HG03097 (cell line): ENCODE data around the gene ADGRG4.

Source experiments
- ATAC-seq: cut with Tn5 transposase; IDR thresholded peaks from one replicate; pipeline ENCODE4 v1.9.1; 2021; ENCODE audit not compliant: unreplicated experiment, low FRiP score

The ADGRG4 gene

GRCh38 chrX:136303041-136303440 lies 2.3 kb downstream of the ADGRG4 start:
- no peak for ATAC-seq

- no peak for ATAC-seq
Observed at GRCh38 chrX:136304493-136304892, 3.7 kb downstream of the ADGRG4 start.

GRCh38 chrX:136306182-136306581 lies 5.4 kb downstream of the ADGRG4 start:
- ATAC-seq: no peak

- no peak for ATAC-seq
Observed at GRCh38 chrX:136307471-136307870, 6.7 kb downstream of the ADGRG4 start.

- no peak for ATAC-seq
Observed at GRCh38 chrX:136310411-136310810, 9.6 kb downstream of the ADGRG4 start.

GRCh38 chrX:136318156-136318555 lies 17.4 kb downstream of the ADGRG4 start:
- no peak for ATAC-seq

- no peak for ATAC-seq
Observed at GRCh38 chrX:136318895-136319597, 18.3 kb downstream of the ADGRG4 start.

GRCh38 chrX:136319600-136319999 lies 18.8 kb downstream of the ADGRG4 start:
- no peak for ATAC-seq

GRCh38 chrX:136321532-136321931 lies 20.8 kb downstream of the ADGRG4 start:
- no peak for ATAC-seq

- ATAC-seq: no peak
Observed at GRCh38 chrX:136322064-136322463, 21.3 kb downstream of the ADGRG4 start.

GRCh38 chrX:136325377-136325776 lies 24.6 kb downstream of the ADGRG4 start:
- no peak for ATAC-seq

GRCh38 chrX:136328933-136329332 lies 28.2 kb downstream of the ADGRG4 start:
- ATAC-seq: no peak

GRCh38 chrX:136336623-136337022 lies 35.9 kb downstream of the ADGRG4 start:
- no peak for ATAC-seq

- no peak for ATAC-seq
Observed at GRCh38 chrX:136339702-136340101, 38.9 kb downstream of the ADGRG4 start.

- no peak for ATAC-seq
Observed at GRCh38 chrX:136344320-136344719, 43.6 kb downstream of the ADGRG4 start.

GRCh38 chrX:136346506-136346905 lies 45.7 kb downstream of the ADGRG4 start:
- ATAC-seq: no peak

GRCh38 chrX:136347706-136348105 lies 46.9 kb downstream of the ADGRG4 start:
- ATAC-seq: no peak

GRCh38 chrX:136353526-136354093 lies 52.8 kb downstream of the ADGRG4 start:
- no peak for ATAC-seq

GRCh38 chrX:136354201-136354600 lies 53.4 kb downstream of the ADGRG4 start:
- no peak for ATAC-seq

- ATAC-seq: no peak
Observed at GRCh38 chrX:136369377-136369776, 68.6 kb downstream of the ADGRG4 start.

GRCh38 chrX:136376713-136377112 lies 76.0 kb downstream of the ADGRG4 start:
- ATAC-seq: no peak

- ATAC-seq: no peak
Observed at GRCh38 chrX:136380010-136380769, 79.4 kb downstream of the ADGRG4 start.
